Cardiac fibroblast (primary cell): ENCODE data around the gene NSRP1.

Source experiments
- DNase-seq, 2 donors: peaks; one replicate each; pipeline versions ENCODE4 v3.0.0 to v3.0.0-alpha.2; 2010; ENCODE audit warnings: low read depth in 2 of 2
- H3K4me3 ChIP-seq, 2 donors: replicated peaks in 1 of 2; 1 replicate in 1 of 2; 2 replicates in 1 of 2; pipeline ENCODE4 v1.5.1; 2011; ENCODE audit warnings: low read depth in 2 of 2, low read length in 2 of 2, mild to moderate bottlenecking in 2 of 2, moderate library complexity in 1 of 2
- TF ChIP-seq, protein P1 (sequence below): IDR thresholded peaks from one replicate; pipeline ENCODE4 v1.5.1; 2011; ENCODE audit warnings: low read depth, mild to moderate bottlenecking, low read length, inconsistent platforms

The NSRP1 gene, protein sequence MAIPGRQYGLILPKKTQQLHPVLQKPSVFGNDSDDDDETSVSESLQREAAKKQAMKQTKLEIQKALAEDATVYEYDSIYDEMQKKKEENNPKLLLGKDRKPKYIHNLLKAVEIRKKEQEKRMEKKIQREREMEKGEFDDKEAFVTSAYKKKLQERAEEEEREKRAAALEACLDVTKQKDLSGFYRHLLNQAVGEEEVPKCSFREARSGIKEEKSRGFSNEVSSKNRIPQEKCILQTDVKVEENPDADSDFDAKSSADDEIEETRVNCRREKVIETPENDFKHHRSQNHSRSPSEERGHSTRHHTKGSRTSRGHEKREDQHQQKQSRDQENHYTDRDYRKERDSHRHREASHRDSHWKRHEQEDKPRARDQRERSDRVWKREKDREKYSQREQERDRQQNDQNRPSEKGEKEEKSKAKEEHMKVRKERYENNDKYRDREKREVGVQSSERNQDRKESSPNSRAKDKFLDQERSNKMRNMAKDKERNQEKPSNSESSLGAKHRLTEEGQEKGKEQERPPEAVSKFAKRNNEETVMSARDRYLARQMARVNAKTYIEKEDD

DNA sequence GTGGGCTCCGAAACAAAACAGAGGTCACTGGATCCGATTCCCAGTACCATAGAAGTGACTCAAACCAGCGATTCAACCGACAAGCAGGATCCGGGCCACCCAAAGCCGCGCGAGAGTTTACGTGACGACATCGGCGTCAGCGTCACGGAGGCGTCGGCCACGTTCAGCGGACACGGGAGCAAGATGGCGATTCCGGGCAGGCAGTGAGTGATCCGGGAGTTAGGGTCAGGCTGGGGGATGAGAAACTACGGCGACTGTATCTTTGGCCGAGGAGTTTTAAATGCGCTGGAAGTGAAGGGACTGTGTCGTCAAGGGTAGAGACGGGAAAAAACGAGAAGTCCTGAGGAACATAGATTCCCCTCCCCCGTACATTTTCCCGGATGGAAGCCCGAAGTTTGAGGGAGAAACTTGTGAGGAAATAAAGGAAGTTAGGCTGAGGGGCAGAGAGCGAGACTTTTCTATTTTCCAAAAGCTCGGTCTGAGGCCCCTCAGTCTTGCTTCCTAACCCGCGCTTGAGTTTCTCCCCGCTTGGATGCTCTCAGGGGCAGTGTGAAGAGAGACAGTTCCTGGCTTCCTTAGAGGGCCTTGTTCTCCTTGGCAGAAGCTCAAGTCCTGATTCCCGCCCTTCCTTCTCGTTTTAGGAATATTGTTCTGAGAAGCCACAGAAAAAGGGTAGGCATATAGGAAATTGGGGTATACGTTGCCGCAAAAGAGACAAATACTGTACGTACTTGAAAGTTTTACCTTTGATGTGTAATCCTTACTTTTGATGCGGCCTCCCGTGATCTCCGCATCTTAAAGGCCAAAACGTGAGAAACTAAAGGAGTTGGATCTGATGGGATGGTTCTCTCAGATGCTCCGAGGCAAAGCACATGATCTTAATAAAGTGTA, at the start of gene NSRP1:
TSS of gene NSRP1 (plus strand) at position 156 of the 891 bp plus-strand sequence. CDS start at position 184, 28 bp downstream.
- TF ChIP-seq, protein P1, sequence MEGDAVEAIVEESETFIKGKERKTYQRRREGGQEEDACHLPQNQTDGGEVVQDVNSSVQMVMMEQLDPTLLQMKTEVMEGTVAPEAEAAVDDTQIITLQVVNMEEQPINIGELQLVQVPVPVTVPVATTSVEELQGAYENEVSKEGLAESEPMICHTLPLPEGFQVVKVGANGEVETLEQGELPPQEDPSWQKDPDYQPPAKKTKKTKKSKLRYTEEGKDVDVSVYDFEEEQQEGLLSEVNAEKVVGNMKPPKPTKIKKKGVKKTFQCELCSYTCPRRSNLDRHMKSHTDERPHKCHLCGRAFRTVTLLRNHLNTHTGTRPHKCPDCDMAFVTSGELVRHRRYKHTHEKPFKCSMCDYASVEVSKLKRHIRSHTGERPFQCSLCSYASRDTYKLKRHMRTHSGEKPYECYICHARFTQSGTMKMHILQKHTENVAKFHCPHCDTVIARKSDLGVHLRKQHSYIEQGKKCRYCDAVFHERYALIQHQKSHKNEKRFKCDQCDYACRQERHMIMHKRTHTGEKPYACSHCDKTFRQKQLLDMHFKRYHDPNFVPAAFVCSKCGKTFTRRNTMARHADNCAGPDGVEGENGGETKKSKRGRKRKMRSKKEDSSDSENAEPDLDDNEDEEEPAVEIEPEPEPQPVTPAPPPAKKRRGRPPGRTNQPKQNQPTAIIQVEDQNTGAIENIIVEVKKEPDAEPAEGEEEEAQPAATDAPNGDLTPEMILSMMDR, result no peak
- DNase-seq, result peak; percentile 96 to 97
- peak within 1 kb of the TSS; percentile 62 to 66 for H3K4me3 ChIP-seq

DNA sequence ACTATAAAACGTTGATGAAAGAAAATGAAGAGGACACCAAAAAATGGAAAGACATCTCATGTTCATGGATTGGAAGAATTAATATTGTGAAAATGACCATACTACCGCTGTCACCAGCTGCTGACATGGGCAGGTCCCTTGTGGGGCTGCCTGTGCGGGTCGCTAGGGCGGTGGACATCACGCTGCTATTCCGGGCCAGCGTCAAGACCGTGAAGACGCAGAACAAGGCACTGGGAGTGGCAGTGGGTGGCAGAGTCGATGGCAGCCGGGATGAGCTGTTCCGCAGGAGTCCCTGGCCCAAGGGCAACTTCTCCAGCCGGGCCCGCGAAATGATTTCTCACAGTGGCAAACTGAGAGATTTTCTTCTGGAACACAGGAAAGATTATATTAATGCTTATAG, 48.2 kb upstream of the NSRP1 start:
- TF ChIP-seq, protein P1, result no peak
- no peak for DNase-seq

DNA sequence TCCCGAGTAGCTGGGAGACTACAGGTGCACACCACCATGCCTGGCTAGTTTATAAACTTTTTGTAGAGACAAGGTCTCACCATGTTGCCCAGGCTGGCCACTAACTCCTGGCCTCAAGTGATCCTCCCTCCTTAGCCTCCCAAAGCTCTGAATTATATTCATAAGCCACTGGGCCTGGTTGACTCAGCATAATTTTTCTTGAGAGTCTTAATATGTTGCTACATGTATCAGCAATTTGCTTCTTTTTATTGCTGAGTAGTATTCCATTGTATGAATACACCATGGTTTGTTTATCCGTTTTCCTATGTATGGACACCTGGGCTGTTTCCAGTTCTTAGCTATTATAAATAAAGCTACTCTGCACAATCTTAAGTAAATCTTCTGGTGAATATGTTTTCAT, 42.4 kb upstream of the NSRP1 start:
- TF ChIP-seq, protein P1, result no peak
- DNase-seq, result no peak
- H3K4me3 ChIP-seq, result no peak overlapping the region

More for the DNA sequence above, 48.2 kb upstream of the NSRP1 start:
- H3K4me3 ChIP-seq, result no peak overlapping the region

DNA sequence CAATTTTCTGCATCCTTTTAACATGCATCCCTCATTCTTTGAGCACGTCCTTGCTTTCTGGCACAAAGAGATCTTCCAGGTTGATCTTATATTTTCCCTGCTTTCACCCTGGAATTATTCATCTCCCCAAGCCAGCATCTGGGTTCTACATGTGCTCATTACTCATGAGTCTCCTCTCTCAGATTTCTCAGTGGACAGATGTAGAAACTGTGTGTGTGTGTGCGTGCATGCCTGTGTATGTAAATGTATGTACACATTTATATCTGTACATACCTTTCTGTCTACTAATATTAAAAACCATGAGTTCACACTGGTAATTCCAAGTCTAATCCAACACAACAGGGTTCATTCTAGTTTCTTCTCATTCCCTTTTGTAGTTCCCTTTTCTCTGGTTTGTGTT, 41.9 kb upstream of the NSRP1 start:
- peak in 1 of 2 donors; percentile 11 for DNase-seq
- TF ChIP-seq, protein P1, result no peak
- no peak overlapping the region for H3K4me3 ChIP-seq

GRCh38 chr17:30082773-30083172, 33.8 kb upstream of the NSRP1 start:
- TF ChIP-seq, protein P1, result no peak
- DNase-seq, result no peak
- H3K4me3 ChIP-seq, result no peak overlapping the region

DNA sequence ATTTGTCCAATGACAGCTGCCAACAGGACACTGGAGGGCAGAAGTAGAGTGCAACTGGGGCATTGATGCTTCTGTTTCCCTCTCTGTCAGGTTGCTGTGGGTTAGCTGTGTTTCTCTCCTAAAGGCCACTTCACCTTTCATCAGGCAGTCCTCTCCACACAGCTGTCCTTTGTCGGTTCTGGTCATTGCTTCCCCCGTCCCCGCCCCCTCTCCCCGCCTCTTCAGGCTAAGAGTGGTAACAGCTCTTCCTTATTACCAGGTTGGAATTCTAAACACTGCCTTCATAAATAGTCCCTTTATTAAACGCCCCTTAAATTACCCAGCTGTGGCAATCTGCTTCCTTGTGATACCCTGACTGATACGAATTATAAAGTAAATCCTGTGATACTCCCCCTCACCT, 31.8 kb upstream of the NSRP1 start:
- no peak for DNase-seq
- H3K4me3 ChIP-seq, result no peak overlapping the region
- TF ChIP-seq, protein P1, result no peak
